Hepatocyte (in vitro differentiated cells): ENCODE data around the gene NYAP2. TPM values are rescaled to one million over a fixed set of nuclear protein-coding genes. Genes with fewer than 3 reads are reported as not detected.

Experiments used
- DNase-seq: peaks from one replicate; pipeline ENCODE4 v3.0.0-alpha.2; 2016; ENCODE audit warnings: low spot score
- H2AFZ ChIP-seq: fragments of 200-600 bp; sonication (generic); 2 replicates; pipeline ENCODE4 v1.6.0; 2016; ENCODE audit warnings: antibody characterized with exemption, mild to moderate bottlenecking
- H3K27ac ChIP-seq: fragments of 200-600 bp; sonication (generic); 2 replicates; pipeline ENCODE4 v1.5.1; 2016; ENCODE audit warnings: mild to moderate bottlenecking
- H3K27me3 ChIP-seq: fragments of 200-600 bp; sonication (generic); 2 replicates; pipeline ENCODE4 v1.6.1; 2016
- H3K36me3 ChIP-seq: fragments of 200-600 bp; sonication (generic); replicated peaks from 2 replicates; pipeline ENCODE4 v1.5.1; 2016; ENCODE audit warnings: low read depth; ENCODE audit not compliant: insufficient read depth
- H3K4me1 ChIP-seq: fragments of 200-600 bp; sonication (generic); 2 replicates; pipeline ENCODE4 v1.5.1; 2016; ENCODE audit warnings: mild to moderate bottlenecking, moderate library complexity; ENCODE audit not compliant: insufficient read depth
- H3K4me2 ChIP-seq: fragments of 200-600 bp; sonication (generic); 2 replicates; pipeline ENCODE4 v1.6.0; 2016
- H3K4me3 ChIP-seq: fragments of 200-600 bp; sonication (generic); 2 replicates; pipeline ENCODE4 v1.5.1; 2016; ENCODE audit warnings: mild to moderate bottlenecking
- H3K79me2 ChIP-seq: fragments of 200-600 bp; sonication (generic); 2 replicates; pipeline ENCODE4 v1.6.0; 2017; ENCODE audit warnings: mild to moderate bottlenecking
- H3K9me2 ChIP-seq: fragments of 200-600 bp; sonication (generic); replicated peaks from 2 replicates; pipeline ENCODE4 v1.6.0; 2017; ENCODE audit warnings: mild to moderate bottlenecking; ENCODE audit not compliant: insufficient read depth
- H3K9me3 ChIP-seq: fragments of 200-600 bp; sonication (generic); 2 replicates; pipeline ENCODE4 v1.5.1; 2016; ENCODE audit warnings: low read depth, mild to moderate bottlenecking
- H4K20me1 ChIP-seq: fragments of 200-600 bp; sonication (generic); 2 replicates; pipeline ENCODE4 v1.6.0; 2016; ENCODE audit warnings: mild to moderate bottlenecking; ENCODE audit not compliant: insufficient read depth, poor library complexity, severe bottlenecking
- EZH2 ChIP-seq: fragments of 200-600 bp; sonication (generic); IDR thresholded peaks from 2 replicates; pipeline ENCODE4 v1.6.1; 2016; ENCODE audit warnings: antibody characterized with exemption, mild to moderate bottlenecking, borderline replicate concordance
- EZH2phosphoT487 ChIP-seq: fragments of 200-600 bp; sonication (generic); IDR thresholded peaks from one replicate; pipeline ENCODE4 v1.6.1; 2018; ENCODE audit warnings: antibody characterized with exemption, mild to moderate bottlenecking, low read depth, moderate library complexity; ENCODE audit not compliant: unreplicated experiment, severe bottlenecking
- WGBS: methylation state at CpG from one replicate; pipeline ENCODE4 v1.1.6; 2016; ENCODE audit warnings: low lambda C conversion rate; ENCODE audit errors: missing lambda C conversion rate; 5-methylcytosine and 5-hydroxymethylcytosine counted together
- polyA plus RNA-seq: library from polyadenylated mRNA; unstranded; fragments of >200 nt; fragmentation: Nextera tagmentation; extraction: Ambion mirVana; gene quantifications from 2 replicates; pipeline ENCODE4 v1.2.1, GENCODE V29; 2016
- total RNA-seq: library from RNA; depleted of rRNA; stranded (reverse); fragments of >200 nt; gene quantifications from 2 replicates; pipeline ENCODE4 v1.2.3, GENCODE V29; 2014
- TF ChIP-seq, protein P1 (sequence below): fragments of 200-600 bp; sonication (generic); IDR thresholded peaks from 2 replicates; pipeline ENCODE4 v1.5.1; 2016; ENCODE audit warnings: antibody characterized with exemption, mild to moderate bottlenecking; ENCODE audit not compliant: poor library complexity

The NYAP2 gene
- total and polyA plus RNA-seq, 2 experiments from 2014 or later: 0.23 to 0.37 TPM

DNA sequence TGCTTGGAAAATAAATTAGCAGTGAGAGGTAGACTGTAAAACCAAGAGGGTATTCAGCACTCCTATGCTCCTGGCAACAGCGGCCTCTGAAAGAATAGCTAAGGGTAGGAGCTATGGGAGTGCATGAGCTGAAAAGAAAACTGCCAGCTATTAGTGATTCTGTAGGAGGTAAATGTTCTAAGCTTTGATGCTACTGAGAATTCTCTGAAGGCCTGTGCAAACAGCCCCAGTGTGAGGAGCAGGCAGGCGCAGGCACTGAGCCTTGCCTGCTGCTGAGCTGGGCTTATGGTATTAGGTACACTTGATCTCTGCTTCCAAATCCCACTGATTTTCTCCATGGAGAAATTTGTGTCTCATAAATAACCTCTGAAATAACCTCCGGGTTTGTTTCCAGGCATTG, 86.7 kb downstream of the NYAP2 start:
- Histone ChIP-seq H3K4me2 (no peak overlapping the region), H3K4me1 (no peaks in the 10 kb centered on the region), H3K27me3 (no peaks in the 10 kb centered on the region), H4K20me1 (no peaks in the 10 kb centered on the region), H3K9me3 (no peaks in the 10 kb centered on the region), H3K4me3 (no peak overlapping the region), H2AFZ (no peak overlapping the region), H3K27ac (peak overlapping the region; percentile 29), H3K9me2 (no peaks in the 10 kb centered on the region), H3K79me2 (no peaks in the 10 kb centered on the region), H3K36me3 (no peaks in the 10 kb centered on the region)
- 80% methylated on average over 3 of the region's 3 CpGs for WGBS
- DNase-seq: peak; percentile 40
- no peak for TF ChIP-seq EZH2
- TF ChIP-seq, protein P1, sequence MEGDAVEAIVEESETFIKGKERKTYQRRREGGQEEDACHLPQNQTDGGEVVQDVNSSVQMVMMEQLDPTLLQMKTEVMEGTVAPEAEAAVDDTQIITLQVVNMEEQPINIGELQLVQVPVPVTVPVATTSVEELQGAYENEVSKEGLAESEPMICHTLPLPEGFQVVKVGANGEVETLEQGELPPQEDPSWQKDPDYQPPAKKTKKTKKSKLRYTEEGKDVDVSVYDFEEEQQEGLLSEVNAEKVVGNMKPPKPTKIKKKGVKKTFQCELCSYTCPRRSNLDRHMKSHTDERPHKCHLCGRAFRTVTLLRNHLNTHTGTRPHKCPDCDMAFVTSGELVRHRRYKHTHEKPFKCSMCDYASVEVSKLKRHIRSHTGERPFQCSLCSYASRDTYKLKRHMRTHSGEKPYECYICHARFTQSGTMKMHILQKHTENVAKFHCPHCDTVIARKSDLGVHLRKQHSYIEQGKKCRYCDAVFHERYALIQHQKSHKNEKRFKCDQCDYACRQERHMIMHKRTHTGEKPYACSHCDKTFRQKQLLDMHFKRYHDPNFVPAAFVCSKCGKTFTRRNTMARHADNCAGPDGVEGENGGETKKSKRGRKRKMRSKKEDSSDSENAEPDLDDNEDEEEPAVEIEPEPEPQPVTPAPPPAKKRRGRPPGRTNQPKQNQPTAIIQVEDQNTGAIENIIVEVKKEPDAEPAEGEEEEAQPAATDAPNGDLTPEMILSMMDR: no peak
- TF ChIP-seq EZH2phosphoT487: no peak

DNA sequence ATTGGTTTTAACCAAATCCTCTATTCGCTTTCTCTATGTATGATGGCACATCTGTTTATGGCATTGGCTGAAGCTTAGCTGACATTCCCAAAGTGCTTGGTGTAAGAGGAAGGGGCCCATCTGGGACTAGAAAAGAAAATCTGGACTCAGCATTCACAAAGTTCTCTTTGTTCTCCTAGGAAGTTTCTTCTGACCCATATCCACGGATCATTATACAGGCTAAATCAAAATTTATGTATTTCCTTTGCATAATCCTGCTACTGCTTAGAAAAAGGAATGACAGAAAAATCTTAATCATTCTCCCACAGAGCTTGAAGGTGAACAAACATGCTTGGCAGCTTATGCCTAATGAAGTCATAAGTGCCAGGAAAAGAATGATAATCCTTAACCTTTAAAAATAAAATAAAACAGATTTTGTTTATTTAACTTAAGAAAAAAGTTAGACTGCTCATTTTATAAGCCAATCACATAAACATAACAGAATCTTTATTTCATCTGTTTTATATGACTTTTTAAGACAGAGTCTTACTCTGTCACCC, 88.4 kb downstream of the NYAP2 start:
- 54% methylated on average over 2 of the region's 2 CpGs for WGBS
- TF ChIP-seq EZH2 (no peak), EZH2phosphoT487 (no peak)
- TF ChIP-seq, protein P1: no peak
- Histone ChIP-seq H3K4me2 (no peak overlapping the region), H4K20me1 (no peaks in the 10 kb centered on the region), H3K79me2 (no peaks in the 10 kb centered on the region), H3K4me3 (no peak overlapping the region), H2AFZ (no peak overlapping the region), H3K27me3 (no peaks in the 10 kb centered on the region), H3K9me3 (no peaks in the 10 kb centered on the region), H3K36me3 (no peaks in the 10 kb centered on the region), H3K27ac (no peak overlapping the region), H3K4me1 (no peaks in the 10 kb centered on the region), H3K9me2 (no peaks in the 10 kb centered on the region)
- DNase-seq: no peak

DNA sequence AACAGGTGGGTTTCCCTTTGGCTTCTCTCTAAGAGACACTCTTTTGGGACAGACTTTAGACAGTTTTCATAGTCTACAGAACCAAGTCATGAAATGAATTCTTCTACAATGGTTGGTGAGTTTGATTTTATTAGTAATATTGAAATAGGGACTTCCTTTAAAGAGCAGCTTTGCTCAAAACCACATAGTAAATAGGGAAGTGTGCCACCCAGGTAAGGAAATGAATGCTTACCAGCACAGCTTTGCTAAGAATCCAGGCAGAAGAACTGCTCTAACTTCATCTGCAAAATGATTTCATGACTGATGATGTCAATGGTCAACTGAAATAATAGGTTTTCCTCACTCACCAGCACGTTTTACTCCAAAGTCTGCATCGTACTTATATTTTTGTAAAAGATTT, 89.2 kb downstream of the NYAP2 start:
- Histone ChIP-seq H3K27ac (no peak overlapping the region), H3K27me3 (no peaks in the 10 kb centered on the region), H4K20me1 (no peaks in the 10 kb centered on the region), H3K9me2 (no peaks in the 10 kb centered on the region), H3K4me3 (no peak overlapping the region), H3K9me3 (no peaks in the 10 kb centered on the region), H2AFZ (no peak overlapping the region), H3K36me3 (no peaks in the 10 kb centered on the region), H3K79me2 (no peaks in the 10 kb centered on the region), H3K4me1 (no peaks in the 10 kb centered on the region), H3K4me2 (no peak overlapping the region)
- TF ChIP-seq EZH2: no peak
- TF ChIP-seq, protein P1: no peak
- TF ChIP-seq EZH2phosphoT487: no peak
- 98% methylated on average over 2 of the region's 2 CpGs for WGBS
- DNase-seq: no peak
